HG03378 (cell line): Measurements from ENCODE around the gene NFATC2.

Experiments used
- ATAC-seq: cut with Tn5 transposase; IDR thresholded peaks from one replicate; pipeline ENCODE4 v1.9.1; 2021; ENCODE audit warnings: mild to moderate bottlenecking, moderate library complexity; ENCODE audit not compliant: unreplicated experiment

The NFATC2 gene

GRCh38 chr20:51399006-51399890 is 143.3 kb downstream of the NFATC2 start:
- ATAC-seq: no peak

GRCh38 chr20:51398552-51398951 is 144.0 kb downstream of the NFATC2 start:
- ATAC-seq: no peak

GRCh38 chr20:51398083-51398482 is 144.4 kb downstream of the NFATC2 start:
- no peak for ATAC-seq

GRCh38 chr20:51397137-51397536 is 145.4 kb downstream of the NFATC2 start:
- ATAC-seq: no peak

- ATAC-seq: no peak
Measured at GRCh38 chr20:51396365-51396909, 146.1 kb downstream of the NFATC2 start.

GRCh38 chr20:51394706-51395105 is 147.8 kb downstream of the NFATC2 start:
- ATAC-seq: no peak

- no peak for ATAC-seq
Measured at GRCh38 chr20:51393571-51393970, 148.9 kb downstream of the NFATC2 start.

- no peak for ATAC-seq
Measured at GRCh38 chr20:51392614-51393186, 149.8 kb downstream of the NFATC2 start.

- ATAC-seq: no peak
Measured at GRCh38 chr20:51391926-51392325, 150.6 kb downstream of the NFATC2 start.

- no peak for ATAC-seq
Measured at GRCh38 chr20:51389543-51390264, 152.8 kb downstream of the NFATC2 start.

GRCh38 chr20:51388756-51389542 is 153.6 kb downstream of the NFATC2 start:
- ATAC-seq: no peak

- no peak for ATAC-seq
Measured at GRCh38 chr20:51388227-51388626, 154.3 kb downstream of the NFATC2 start.

GRCh38 chr20:51387125-51387875 is 155.2 kb downstream of the NFATC2 start:
- no peak for ATAC-seq

GRCh38 chr20:51386586-51386985 is 155.9 kb downstream of the NFATC2 start:
- ATAC-seq: no peak

- no peak for ATAC-seq
Measured at GRCh38 chr20:51385646-51386530, 156.6 kb downstream of the NFATC2 start.

- no peak for ATAC-seq
Measured at GRCh38 chr20:51384875-51385274, 157.6 kb downstream of the NFATC2 start.

GRCh38 chr20:51383891-51384510 is 158.5 kb downstream of the NFATC2 start:
- ATAC-seq: no peak

- no peak for ATAC-seq
Measured at GRCh38 chr20:51382986-51383821, 159.3 kb downstream of the NFATC2 start.
